Muscle of arm (tissue), 12 donors: Measurements from ENCODE around the gene OCLN. TPM values are rescaled to one million over a fixed set of nuclear protein-coding genes. Genes with fewer than 3 reads are reported as not detected.
"Not testable (repeated sequence)": the region's sequence is repeated elsewhere in the genome, so short reads cannot be mapped to it uniquely, and the experiment has no call there.

Source experiments
- DNase-seq: peaks from one replicate; pipeline ENCODE4 v3.0.0-alpha.2; 2013
- polyA plus RNA-seq, 12 donors: library from polyadenylated mRNA; unstranded; fragments of 120-200 nt; gene quantifications; one replicate each; pipeline ENCODE4 v1.2.1, GENCODE V29; 2013; ENCODE audit not compliant: insufficient read length in 12 of 12

Gene OCLN
- polyA plus RNA-seq, 12 donors, result 0.67 to 17.2 (median 2.2) TPM; not detected in 1

GRCh38 chr5:69528035-69528434 is 35.4 kb downstream of the OCLN start:
- DNase-seq, result no peak

GRCh38 chr5:69528609-69529008 is 36.0 kb downstream of the OCLN start:
- no peak for DNase-seq

GRCh38 chr5:69530561-69531405 is 38.2 kb downstream of the OCLN start:
- no peak for DNase-seq

GRCh38 chr5:69531406-69531801 is 38.8 kb downstream of the OCLN start:
- no peak for DNase-seq

GRCh38 chr5:69537911-69538310 is 45.3 kb downstream of the OCLN start:
- DNase-seq, result not testable (repeated sequence)

GRCh38 chr5:69538735-69539134 is 46.1 kb downstream of the OCLN start:
- DNase-seq, result not testable (repeated sequence)

- DNase-seq, result not testable (repeated sequence)
Measured at GRCh38 chr5:69541347-69541746, 48.8 kb downstream of the OCLN start.

- not testable (repeated sequence) for DNase-seq
Measured at GRCh38 chr5:69542838-69543618, 50.4 kb downstream of the OCLN start.

GRCh38 chr5:69544602-69545001 is 52.0 kb downstream of the OCLN start:
- not testable (repeated sequence) for DNase-seq

- DNase-seq, result peak; percentile 41
Measured at GRCh38 chr5:69559908-69560330, 67.3 kb downstream of the OCLN start, which contains the start of gene GTF2H2C. Gene GTF2H2C (plus strand): TSS chr5:69560191. CDS start chr5:69565133, 4,942 bp downstream.

GRCh38 chr5:69560587-69561431 is 68.2 kb downstream of the OCLN start:
- DNase-seq, result not testable (repeated sequence)

- not testable (repeated sequence) for DNase-seq
Measured at GRCh38 chr5:69566172-69566571, 73.6 kb downstream of the OCLN start.

GRCh38 chr5:69568072-69568471 is 75.5 kb downstream of the OCLN start:
- not testable (repeated sequence) for DNase-seq

GRCh38 chr5:69583356-69583755 is 90.8 kb downstream of the OCLN start:
- DNase-seq, result not testable (repeated sequence)

- DNase-seq, result not testable (repeated sequence)
Measured at GRCh38 chr5:69596114-69596840, 103.7 kb downstream of the OCLN start.

- DNase-seq, result not testable (repeated sequence)
Measured at GRCh38 chr5:69601947-69602346, 109.4 kb downstream of the OCLN start.

GRCh38 chr5:69606839-69607238 is 114.2 kb downstream of the OCLN start:
- not testable (repeated sequence) for DNase-seq
